ENCODE results near the gene PUM2.

The PUM2 gene

GRCh38 chr2:20227894-20228505 lies 122.6 kb downstream of the PUM2 start:
- DNase-seq, result no peak

- DNase-seq, result no peak
Measured at GRCh38 chr2:20226152-20226545, 124.5 kb downstream of the PUM2 start.

- peak; percentile 70 for DNase-seq
Measured at GRCh38 chr2:20225294-20226151, 125.1 kb downstream of the PUM2 start.

- peak; percentile 86 for DNase-seq
Measured at GRCh38 chr2:20224716-20225293, 125.8 kb downstream of the PUM2 start, which contains the start of gene SDC1. SDC1 (minus strand) TSS chr2:20225130; CDS start chr2:20224867, 263 bp downstream.

GRCh38 chr2:20224164-20224715 lies 126.4 kb downstream of the PUM2 start:
- DNase-seq, result no peak

GRCh38 chr2:20223407-20224163 lies 127.1 kb downstream of the PUM2 start:
- DNase-seq, result peak; percentile 65

GRCh38 chr2:20222769-20223406 lies 127.8 kb downstream of the PUM2 start:
- no peak for DNase-seq

GRCh38 chr2:20222014-20222768 lies 128.5 kb downstream of the PUM2 start:
- DNase-seq, result no peak

GRCh38 chr2:20221555-20221973 lies 129.1 kb downstream of the PUM2 start:
- DNase-seq, result no peak

GRCh38 chr2:20220806-20221554 lies 129.7 kb downstream of the PUM2 start:
- no peak for DNase-seq

- no peak for DNase-seq
Measured at GRCh38 chr2:20219763-20220380, 130.8 kb downstream of the PUM2 start.

- no peak for DNase-seq
Measured at GRCh38 chr2:20218331-20219320, 132.0 kb downstream of the PUM2 start.

GRCh38 chr2:20217041-20217970 lies 133.3 kb downstream of the PUM2 start:
- DNase-seq, result no peak

- no peak for DNase-seq
Measured at GRCh38 chr2:20216130-20217025, 134.3 kb downstream of the PUM2 start.

- DNase-seq, result no peak
Measured at GRCh38 chr2:20215183-20216040, 135.2 kb downstream of the PUM2 start.
